ENCODE results near the gene SNX9. TPM values are rescaled to one million over a fixed set of nuclear protein-coding genes. Genes with fewer than 3 reads are reported as not detected.

The SNX9 gene
- total and polyA plus RNA-seq, 10 of the 15 experiments (the other 5 are each of a cell fraction or from before 2014, with no cell fraction given), result 0.03 to 2.0 (median 0.37) TPM

GRCh38 chr6:157946053-157946617, 123.1 kb downstream of the SNX9 start (continued):
- TF ChIP-seq MEF2A (IDR thresholded peaks at IDR 0.05; ENCODE audit: insufficient read depth, low read depth, low read length) (no peak), BACH1 (IDR thresholded peaks at IDR 0.05; ENCODE audit: borderline replicate concordance) (no peak), ZNF622 (IDR thresholded peaks at IDR 0.05) (no peak), SKIL (IDR thresholded peaks at IDR 0.05; ENCODE audit: low read depth, poor library complexity, severe bottlenecking) (no peak), ZBTB11 (CRISPR knock-in tag; IDR thresholded peaks at IDR 0.05) (no peak), CREM (IDR thresholded peaks at IDR 0.05; ENCODE audit: low read depth) (no peak), TCF12 (IDR thresholded peaks at IDR 0.05; ENCODE audit: low read depth, low read length) (no peak), MEF2B (IDR thresholded peaks at IDR 0.05; ENCODE audit: partially characterized antibody, poor library complexity, severe bottlenecking) (no peak), E2F4 (IDR thresholded peaks at IDR 0.05; ENCODE audit: low read depth, low read length) (no peak)
